GM18508 (cell line): Measurements from ENCODE around the gene CELA2B.

ENCODE experiments used
- ATAC-seq: cut with Tn5 transposase; IDR thresholded peaks from one replicate; pipeline ENCODE4 v1.9.1; 2021; ENCODE audit warnings: moderate number of reproducible peaks; ENCODE audit not compliant: insufficient read depth, unreplicated experiment

Gene CELA2B

GRCh38 chr1:15523104-15524020, 47.5 kb downstream of the CELA2B start:
- ATAC-seq: no peak

DNA sequence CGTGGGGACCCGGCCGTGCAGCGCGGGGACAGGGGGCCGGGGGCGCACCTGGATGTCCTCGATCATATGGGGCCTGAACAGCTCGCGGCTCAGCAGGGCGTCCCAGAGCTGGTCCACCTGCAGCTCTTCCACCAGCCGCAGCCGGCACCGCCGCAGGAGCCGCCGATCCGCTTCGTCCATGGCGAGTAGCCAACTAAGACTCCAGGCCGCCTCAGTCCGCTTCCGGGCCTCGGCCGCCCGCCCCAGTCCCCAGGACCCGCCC, 48.0 kb downstream of the CELA2B start, which contains the start of gene CASP9:
CASP9 (minus strand) TSS at position 195 of the 262 bp plus-strand sequence; CDS start at position 180, 15 bp downstream.
- no peak for ATAC-seq

- ATAC-seq: no peak
Measured at GRCh38 chr1:15524283-15525049, 48.6 kb downstream of the CELA2B start.

- ATAC-seq: no peak
Measured at GRCh38 chr1:15525050-15526020, 49.4 kb downstream of the CELA2B start.

DNA sequence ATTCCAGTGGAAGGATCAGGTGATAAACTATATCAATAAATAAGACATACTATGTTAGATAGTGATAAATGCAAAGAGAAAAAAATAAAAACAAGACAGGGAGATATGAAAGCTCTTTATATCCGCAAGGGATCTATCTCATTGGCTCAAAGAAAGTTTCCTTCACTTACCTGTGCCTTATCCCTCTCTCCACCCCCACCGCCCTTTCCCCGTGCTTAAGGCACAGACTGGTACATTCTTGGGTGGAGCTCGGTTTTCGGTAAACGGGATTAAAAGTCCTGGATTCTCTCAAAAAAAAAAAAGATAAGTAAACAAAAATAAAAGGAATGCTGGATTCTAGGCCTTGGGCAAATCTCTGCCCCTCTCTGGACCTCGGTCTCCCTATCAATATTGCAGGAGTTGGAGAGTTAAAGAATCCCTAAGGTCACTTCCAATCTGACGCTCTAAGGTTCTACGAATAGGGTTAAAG, 50.2 kb downstream of the CELA2B start:
- ATAC-seq: no peak

- ATAC-seq: peak; percentile 60
Measured at GRCh38 chr1:15526490-15527339, 50.8 kb downstream of the CELA2B start, which contains the start of gene DNAJC16. TSS of gene DNAJC16 (plus strand) at chr1:15526848. CDS start at chr1:15529106, 2,258 bp downstream.

DNA sequence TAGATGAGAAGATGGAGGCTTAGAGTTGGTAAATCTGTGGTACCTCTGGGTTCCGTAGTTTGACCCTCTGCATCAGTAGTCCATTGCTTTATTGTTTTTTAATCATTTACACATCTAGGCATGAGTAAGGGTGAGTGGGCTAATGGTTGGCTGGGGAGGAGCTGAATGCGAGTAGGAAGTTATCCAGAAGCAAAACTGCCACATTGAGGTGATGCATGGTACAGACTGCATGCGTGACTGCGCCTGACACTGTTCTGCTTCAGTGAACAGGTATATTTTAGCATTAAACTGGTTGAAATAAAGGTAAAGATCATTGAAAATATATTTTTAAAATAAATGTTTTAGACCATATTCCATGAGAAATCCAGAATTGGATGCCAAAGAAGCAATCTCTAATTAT, 55.1 kb downstream of the CELA2B start:
- no peak for ATAC-seq

GRCh38 chr1:15531682-15532081, 55.8 kb downstream of the CELA2B start:
- ATAC-seq: no peak

DNA sequence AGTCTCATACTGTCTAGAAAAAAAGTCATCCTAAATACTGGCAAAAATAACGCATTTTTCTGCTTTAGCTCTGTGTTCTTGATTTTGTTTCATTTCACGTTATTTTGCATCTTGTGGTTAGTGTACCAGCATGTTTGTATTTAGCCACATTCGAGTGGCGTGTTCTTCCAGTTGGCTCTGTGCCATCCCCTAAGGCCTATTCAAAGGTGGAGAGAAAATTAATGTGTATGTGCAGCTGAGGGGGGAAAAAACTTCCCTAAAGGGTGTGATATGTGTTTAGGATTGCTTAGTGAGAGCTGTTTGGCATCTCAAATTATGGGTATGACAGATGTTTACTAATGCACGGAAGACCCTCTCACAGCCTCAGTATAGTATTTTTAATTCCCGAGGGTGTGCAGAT, 62.9 kb downstream of the CELA2B start:
- ATAC-seq: no peak

GRCh38 chr1:15540186-15540585, 64.3 kb downstream of the CELA2B start:
- no peak for ATAC-seq
